HL-60 (cell line): ENCODE results near the gene C12orf75.

Source experiments
- DNase-seq, 2 experiments: peaks; one replicate each; pipeline ENCODE4 v3.0.0-alpha.2; 2010 to 2020; ENCODE audit warnings: low read depth in 1 of 2, low spot score in 1 of 2
- H3K27ac ChIP-seq: fragments of 250-450 bp; sonication (Bioruptor Pico); replicated peaks from 2 replicates; pipeline ENCODE4 v1.5.1; 2020; ENCODE audit warnings: mild to moderate bottlenecking, moderate library complexity
- H3K27me3 ChIP-seq: fragments of 250-450 bp; sonication (Bioruptor Pico); 2 replicates; pipeline ENCODE4 v1.5.1; 2021; ENCODE audit warnings: mild to moderate bottlenecking, moderate library complexity; ENCODE audit not compliant: insufficient read depth, poor library complexity, severe bottlenecking
- H3K4me3 ChIP-seq: replicated peaks from 2 replicates; pipeline ENCODE4 v1.5.1; 2011; ENCODE audit warnings: mild to moderate bottlenecking, control low read depth, low read length; ENCODE audit not compliant: insufficient read depth
- CTCF ChIP-seq: IDR thresholded peaks from one replicate; pipeline ENCODE4 v1.5.1; 2011; ENCODE audit warnings: low read length, control low read depth, inconsistent platforms; ENCODE audit not compliant: insufficient read depth
- GABPA ChIP-seq: IDR thresholded peaks from 2 replicates; pipeline ENCODE4 v1.6.1; 2012; ENCODE audit warnings: low read depth
- POLR2AphosphoS5 ChIP-seq: IDR thresholded peaks from 2 replicates; pipeline ENCODE4 v1.6.1; 2012; ENCODE audit warnings: low read depth
- REST ChIP-seq: IDR thresholded peaks from 2 replicates; pipeline ENCODE4 v1.6.1; 2012; ENCODE audit warnings: low read depth; ENCODE audit not compliant: insufficient replicate concordance
- SPI1 ChIP-seq: IDR thresholded peaks from 2 replicates; pipeline ENCODE4 v1.6.1; 2012; ENCODE audit warnings: low read depth, mild to moderate bottlenecking, borderline replicate concordance

Gene C12orf75

GRCh38 chr12:105289114-105289904, 41.2 kb upstream of the C12orf75 start:
- Histone ChIP-seq H3K27me3 (peaks cover 6% of the 10 kb centered on the region), H3K4me3 (no peak overlapping the region), H3K27ac (no peak overlapping the region)
- no peak for TF ChIP-seq GABPA
- TF ChIP-seq POLR2AphosphoS5: no peak
- TF ChIP-seq CTCF: no peak
- no peak for TF ChIP-seq SPI1
- TF ChIP-seq REST: no peak
- no peak for DNase-seq

GRCh38 chr12:105291531-105291930, 39.0 kb upstream of the C12orf75 start:
- TF ChIP-seq GABPA (no peak), POLR2AphosphoS5 (no peak), CTCF (no peak), SPI1 (no peak), REST (no peak)
- H3K27ac ChIP-seq: no peak overlapping the region
- H3K4me3 ChIP-seq: no peak overlapping the region
- DNase-seq: no peak
- peaks cover 3% of the 10 kb centered on the region for H3K27me3 ChIP-seq

GRCh38 chr12:105292705-105293104, 37.8 kb upstream of the C12orf75 start:
- DNase-seq: no peak
- H3K27ac ChIP-seq: no peak overlapping the region
- TF ChIP-seq REST (no peak), GABPA (no peak), CTCF (no peak), SPI1 (no peak), POLR2AphosphoS5 (no peak)

More at GRCh38 chr12:105292705-105293104, 37.8 kb upstream of the C12orf75 start:
- no peaks in the 10 kb centered on the region for H3K27me3 ChIP-seq
- no peak overlapping the region for H3K4me3 ChIP-seq
